M059J (cell line): ENCODE measurements around the gene HTT. TPM values are rescaled to one million over a fixed set of nuclear protein-coding genes. Genes with fewer than 3 reads are reported as not detected.
A peak's percentile ranks its signal among the peaks of the same experiment; 100 is the strongest.

Source experiments
- DNase-seq: peaks from one replicate; pipeline ENCODE4 v3.0.0-alpha.2; 2012; ENCODE audit warnings: low read depth
- total RNA-seq: library from RNA; depleted of rRNA; stranded (reverse); fragments of >200 nt; shearing (Covaris generic); gene quantifications from 2 replicates; pipeline ENCODE4 v1.2.3, GENCODE V29; 2014

Gene HTT
- total RNA-seq, 1 experiment from 2014 or later = 46.2 TPM

GRCh38 chr4:3263053-3263875 is 188.8 kb downstream of the HTT start:
- DNase-seq = no peak

GRCh38 chr4:3263876-3264193 is 189.4 kb downstream of the HTT start:
- no peak for DNase-seq

- DNase-seq = no peak
These were observed 191.6 kb downstream of the HTT start for GRCh38 chr4:3266076-3266475.

- DNase-seq = no peak
These were observed 193.3 kb downstream of the HTT start for GRCh38 chr4:3267576-3268394.

- no peak for DNase-seq
These were observed 194.1 kb downstream of the HTT start for GRCh38 chr4:3268395-3269104.

DNA sequence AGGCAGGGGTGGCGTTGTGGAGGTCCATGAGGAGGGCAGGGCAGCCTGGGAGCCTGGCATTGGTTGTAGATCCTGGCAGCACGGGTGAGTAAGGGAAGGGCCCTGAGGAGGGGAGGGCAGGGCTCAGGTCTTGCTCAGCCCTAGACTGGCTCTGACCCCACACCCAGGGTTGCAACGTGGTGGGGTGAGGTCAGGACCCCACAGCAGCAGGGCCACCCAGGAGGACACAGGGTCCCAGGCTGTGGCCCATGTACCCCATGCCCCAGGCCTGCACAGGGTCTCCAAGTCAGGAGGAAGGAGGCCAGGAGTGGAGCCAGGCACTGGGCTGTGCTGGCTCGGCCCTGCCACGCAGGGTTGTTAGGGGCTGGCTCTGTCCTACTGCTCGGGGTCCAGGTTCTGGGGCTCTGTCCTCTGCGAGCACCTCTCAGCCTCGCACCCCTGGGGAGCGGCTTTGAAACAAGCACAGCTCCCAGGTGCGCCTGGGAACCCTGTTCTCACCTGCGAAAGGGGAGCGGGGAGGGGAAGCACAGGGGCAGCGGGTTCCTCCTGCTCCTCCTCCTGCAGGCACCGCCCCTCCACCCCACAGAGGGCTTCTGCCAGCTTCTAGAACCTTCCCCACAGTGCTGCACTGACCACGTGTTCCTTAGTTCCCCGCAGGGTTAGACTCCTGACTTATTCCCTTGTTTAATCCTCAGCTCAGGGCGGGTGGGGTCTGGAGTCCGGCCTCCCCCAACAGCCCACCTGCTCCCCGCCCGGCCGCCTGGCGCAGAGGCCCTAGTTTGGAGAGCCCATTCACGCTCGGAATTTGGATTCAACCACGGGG is 194.8 kb downstream of the HTT start:
- no peak for DNase-seq

- DNase-seq = no peak
These were observed 195.6 kb downstream of the HTT start for GRCh38 chr4:3269991-3270611.

DNA sequence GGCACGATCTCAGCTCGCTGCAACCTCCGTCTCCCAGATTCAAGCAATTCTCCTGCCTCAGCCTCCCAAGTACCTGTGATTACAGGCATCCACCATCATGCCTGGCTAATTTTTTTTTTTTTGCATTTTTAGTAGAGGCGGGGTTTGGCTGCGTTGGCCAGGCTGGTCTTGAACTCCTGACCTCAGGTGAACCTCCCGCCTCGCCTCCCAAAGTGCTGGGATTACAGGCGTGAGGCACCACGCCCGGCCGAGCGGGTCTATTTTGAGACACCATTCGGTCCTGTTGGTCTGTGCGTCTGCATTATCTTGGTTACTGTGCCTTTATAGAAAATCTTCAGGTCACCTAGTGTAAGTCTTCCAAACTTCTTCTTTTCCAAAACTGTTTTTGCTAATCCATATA is 196.7 kb downstream of the HTT start:
- no peak for DNase-seq

- DNase-seq = peak; percentile 86
These were observed 202.5 kb downstream of the HTT start for GRCh38 chr4:3276986-3277385.

DNA sequence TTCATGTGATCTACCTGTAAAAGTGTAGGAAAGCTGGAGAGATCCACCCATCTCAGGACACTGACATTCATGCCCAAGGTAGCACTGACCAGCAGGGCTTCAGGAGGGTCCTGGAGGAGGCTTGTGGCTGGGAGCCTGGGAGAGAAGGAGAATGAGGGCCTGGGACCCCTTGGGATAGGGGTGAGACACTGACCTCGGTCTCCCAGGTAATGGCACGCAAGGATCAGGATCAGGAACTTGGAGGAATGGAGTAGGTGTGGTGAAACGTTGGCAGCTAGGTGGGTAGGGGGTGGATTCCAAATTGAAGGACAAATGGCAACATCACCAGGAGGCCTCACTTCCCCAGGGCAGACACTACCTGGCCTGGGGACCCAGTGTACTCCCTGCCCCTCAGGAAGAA is 206.0 kb downstream of the HTT start:
- no peak for DNase-seq

- DNase-seq = no peak
These were observed 209.0 kb downstream of the HTT start for GRCh38 chr4:3283483-3283882.

DNA sequence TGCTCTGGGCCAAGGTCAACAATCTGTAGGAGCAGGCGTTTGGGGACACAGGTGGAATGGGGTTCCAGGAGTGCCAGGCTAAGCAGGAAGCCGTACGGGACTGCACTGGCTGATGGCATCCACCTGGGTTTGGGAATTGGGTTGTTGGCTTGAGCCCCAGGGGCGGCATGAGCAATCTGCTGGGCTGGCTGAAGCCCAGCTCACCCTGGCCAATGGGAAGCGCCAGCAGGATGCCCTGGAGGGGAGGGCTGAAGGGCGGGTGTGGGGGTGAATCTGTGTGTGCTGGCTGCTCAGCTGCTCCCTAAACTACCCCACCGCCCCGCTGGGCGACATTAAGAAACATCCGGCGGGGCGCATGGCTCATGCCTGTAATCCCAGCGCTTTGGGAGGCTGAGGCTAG is 209.4 kb downstream of the HTT start:
- peak; percentile 89 for DNase-seq

- DNase-seq = no peak
These were observed 210.5 kb downstream of the HTT start for GRCh38 chr4:3284734-3285557.

GRCh38 chr4:3285558-3286334 is 211.3 kb downstream of the HTT start:
- peak; percentile 92 for DNase-seq

DNA sequence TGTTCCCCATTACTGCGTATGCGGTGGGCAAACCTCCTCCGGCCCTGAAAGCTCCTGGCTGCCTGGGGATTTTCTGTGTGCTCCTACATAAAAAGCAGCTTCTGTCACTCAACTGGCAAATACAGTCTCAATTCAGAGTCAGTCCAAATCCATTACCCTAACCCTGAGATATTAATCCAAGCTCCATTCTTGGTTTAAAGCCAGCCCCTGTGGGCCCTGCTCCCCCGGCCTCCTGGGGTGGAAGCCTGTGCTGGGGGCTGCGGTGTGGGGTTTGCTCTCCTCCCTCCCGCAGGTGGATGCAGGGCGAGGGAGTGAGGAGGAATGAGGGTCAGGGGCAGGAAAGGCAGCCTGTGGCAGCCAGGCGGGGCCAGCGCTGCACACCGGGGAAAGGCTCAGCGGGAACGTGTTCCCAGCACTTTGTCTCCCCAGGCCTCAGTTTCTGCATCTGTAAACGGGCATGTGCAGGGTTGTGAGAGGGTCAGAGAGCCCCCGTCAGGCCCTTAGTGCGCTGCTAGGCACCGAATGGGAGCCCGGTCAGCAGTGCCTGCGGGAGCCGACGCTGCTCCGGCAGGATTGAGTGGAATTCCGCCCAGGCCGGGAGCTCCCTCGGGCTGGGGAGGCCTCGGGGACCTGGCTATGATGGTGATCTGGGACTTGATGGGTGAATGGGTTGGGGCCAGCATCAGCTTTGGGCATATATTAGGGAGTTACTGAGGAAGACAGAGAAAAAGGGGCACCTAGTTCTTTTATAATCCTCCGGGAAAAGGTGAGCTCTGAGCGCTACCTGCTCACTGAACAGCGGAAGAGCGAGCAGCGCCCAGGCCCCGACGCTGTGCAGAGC is 212.1 kb downstream of the HTT start:
- DNase-seq = no peak

GRCh38 chr4:3287271-3287971 is 212.9 kb downstream of the HTT start:
- no peak for DNase-seq

GRCh38 chr4:3287972-3288570 is 213.6 kb downstream of the HTT start:
- DNase-seq = no peak
